Urinary bladder (tissue), 4 donors: Measurements from ENCODE around the gene LCN10. TPM values are rescaled to one million over a fixed set of nuclear protein-coding genes. Genes with fewer than 3 reads are reported as not detected.
"Not testable (repeated sequence)": the region's sequence is repeated elsewhere in the genome, so short reads cannot be mapped to it uniquely, and the experiment has no call there.

Experiments used
- DNase-seq: peaks from one replicate; pipeline ENCODE4 v3.0.0-alpha.2; 2015; ENCODE audit errors: extremely low spot score
- H3K27ac ChIP-seq: one replicate; pipeline ENCODE4 v1.5.1; 2013; ENCODE audit warnings: low read depth, mild to moderate bottlenecking, moderate library complexity
- H3K36me3 ChIP-seq: one replicate; pipeline ENCODE4 v1.6.1; 2013; ENCODE audit warnings: mild to moderate bottlenecking, moderate library complexity; ENCODE audit not compliant: insufficient read depth
- H3K4me1 ChIP-seq: one replicate; pipeline ENCODE4 v1.6.1; 2013; ENCODE audit warnings: mild to moderate bottlenecking, moderate library complexity; ENCODE audit not compliant: insufficient read depth
- H3K4me3 ChIP-seq: one replicate; pipeline ENCODE4 v1.5.1; 2013; ENCODE audit warnings: low read depth, low read length
- WGBS: extraction: QIAGEN DNeasy Blood & Tissue Kit; methylation state at CpG from one replicate; pipeline ENCODE4 v1.1.7; 2013; 5-methylcytosine and 5-hydroxymethylcytosine counted together
- polyA plus RNA-seq: library from polyadenylated mRNA; stranded (reverse); fragments of 200-250 nt; gene quantifications from one replicate; pipeline ENCODE4 v1.2.3, GENCODE V29; 2013
- total RNA-seq: library from RNA; depleted of rRNA; stranded (reverse); fragments of >200 nt; gene quantifications from one replicate; pipeline ENCODE4 v1.2.3, GENCODE V29; 2014
- donor health status: healthy with polysubstance abuse.
- donor health status: healthy.

Gene LCN10
- total and polyA plus RNA-seq, 2 donors: 11.3 TPM; not detected in 1

- no peak overlapping the region for H3K4me3 ChIP-seq
- H3K4me1 ChIP-seq: peaks cover 1% of the 10 kb centered on the region
- 84% methylated on average over 14 of the region's 14 CpGs for WGBS
- no peaks in the 10 kb centered on the region for H3K36me3 ChIP-seq
- no peak for DNase-seq
- H3K27ac ChIP-seq: no peak overlapping the region
These were observed 20.9 kb upstream of the LCN10 start for GRCh38 chr9:136763649-136764035.

DNA sequence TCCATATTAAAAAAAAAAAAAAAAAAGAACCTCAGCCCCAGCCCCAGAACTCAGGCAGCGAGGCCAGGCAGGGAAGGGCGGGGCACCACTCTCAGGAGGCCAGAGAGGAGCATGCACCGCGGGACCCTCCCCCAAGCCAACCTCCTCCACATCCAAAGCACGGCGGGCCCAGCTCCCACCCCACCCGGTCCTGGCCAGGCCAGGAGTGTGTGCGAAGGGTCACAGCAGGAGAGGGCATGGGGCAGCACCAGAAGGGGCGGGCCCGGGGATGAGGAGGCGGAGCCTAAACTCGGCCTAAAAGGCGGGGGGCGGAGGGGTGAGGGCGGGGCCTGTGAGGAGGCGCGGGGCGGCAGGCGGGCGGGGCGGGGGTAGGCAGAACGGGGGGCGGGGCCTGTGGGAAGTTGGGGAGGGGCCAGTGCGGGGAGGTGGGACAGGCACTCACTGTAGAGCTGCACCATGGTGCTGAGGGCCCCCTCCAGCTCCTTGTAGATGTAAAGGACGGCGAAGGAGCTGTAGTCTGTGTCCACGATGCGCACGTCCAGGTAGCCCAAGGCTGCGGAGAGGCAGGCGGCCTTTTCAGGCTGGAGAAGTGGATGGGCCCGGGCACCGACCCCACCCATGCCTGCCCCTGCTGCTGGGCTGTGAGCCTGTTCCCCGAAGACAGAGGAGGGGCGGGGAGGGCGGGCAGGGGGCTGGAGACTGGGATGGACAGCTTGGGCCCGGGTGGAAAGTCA is 20.3 kb upstream of the LCN10 start:
- WGBS: 21% methylated on average over 37 of the region's 37 CpGs
- DNase-seq: no peak
- Histone ChIP-seq H3K4me1 (peaks cover 1% of the 10 kb centered on the region), H3K27ac (no peak overlapping the region), H3K36me3 (no peaks in the 10 kb centered on the region), H3K4me3 (no peak overlapping the region)

- no peak for DNase-seq
- Histone ChIP-seq H3K4me3 (no peak overlapping the region), H3K4me1 (peaks cover 1% of the 10 kb centered on the region), H3K27ac (no peak overlapping the region), H3K36me3 (no peaks in the 10 kb centered on the region)
- WGBS: 85% methylated on average over 17 of the region's 17 CpGs
These were observed 19.5 kb upstream of the LCN10 start for GRCh38 chr9:136762221-136762691.

DNA sequence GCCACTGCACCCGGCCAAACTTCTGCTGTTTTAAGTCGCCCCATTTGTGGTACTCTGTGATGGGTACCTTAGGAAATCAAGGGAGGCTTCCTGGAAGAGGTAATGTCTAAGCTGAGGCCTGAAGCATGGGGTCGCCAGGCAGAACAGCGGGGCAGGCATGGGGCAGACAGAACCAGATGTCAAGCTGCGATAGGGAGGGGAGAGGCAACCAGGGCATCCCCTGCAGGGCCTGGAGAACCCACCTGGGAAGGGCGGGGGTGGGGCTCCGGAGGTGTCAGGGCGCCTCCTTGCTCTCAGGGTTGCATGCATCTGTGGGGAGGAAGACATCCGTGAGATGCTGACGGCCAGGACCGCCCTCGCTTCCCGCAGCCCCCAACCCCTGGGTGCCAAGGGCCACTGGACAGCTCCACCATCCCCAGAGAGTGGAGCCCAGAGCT is 18.8 kb upstream of the LCN10 start:
- no peak for DNase-seq
- H3K4me3 ChIP-seq: no peak overlapping the region
- whole genome bisulfite sequencing: 86% methylated on average over 13 of the region's 13 CpGs
- peaks cover 1% of the 10 kb centered on the region for H3K4me1 ChIP-seq
- H3K36me3 ChIP-seq: no peaks in the 10 kb centered on the region
- H3K27ac ChIP-seq: no peak overlapping the region

GRCh38 chr9:136760834-136761544 is 18.2 kb upstream of the LCN10 start:
- not testable (repeated sequence) for DNase-seq, H3K4me3 ChIP-seq, H3K4me1 ChIP-seq, H3K36me3 ChIP-seq, H3K27ac ChIP-seq
- WGBS: 41% methylated on average over 22 of the region's 22 CpGs

- Histone ChIP-seq H3K4me3 (no peak overlapping the region), H3K36me3 (no peaks in the 10 kb centered on the region), H3K4me1 (peaks cover 1% of the 10 kb centered on the region), H3K27ac (no peak overlapping the region)
- DNase-seq: no peak
- 75% methylated on average over 25 of the region's 25 CpGs for whole genome bisulfite sequencing
These were observed 17.7 kb upstream of the LCN10 start for GRCh38 chr9:136760424-136760823.

- Histone ChIP-seq H3K4me1 (peaks cover 1% of the 10 kb centered on the region), H3K4me3 (no peak overlapping the region), H3K27ac (no peak overlapping the region), H3K36me3 (no peaks in the 10 kb centered on the region)
- DNase-seq: no peak
- WGBS: 86% methylated on average over 27 of the region's 27 CpGs
These were observed 16.9 kb upstream of the LCN10 start for GRCh38 chr9:136759436-136760325.

DNA sequence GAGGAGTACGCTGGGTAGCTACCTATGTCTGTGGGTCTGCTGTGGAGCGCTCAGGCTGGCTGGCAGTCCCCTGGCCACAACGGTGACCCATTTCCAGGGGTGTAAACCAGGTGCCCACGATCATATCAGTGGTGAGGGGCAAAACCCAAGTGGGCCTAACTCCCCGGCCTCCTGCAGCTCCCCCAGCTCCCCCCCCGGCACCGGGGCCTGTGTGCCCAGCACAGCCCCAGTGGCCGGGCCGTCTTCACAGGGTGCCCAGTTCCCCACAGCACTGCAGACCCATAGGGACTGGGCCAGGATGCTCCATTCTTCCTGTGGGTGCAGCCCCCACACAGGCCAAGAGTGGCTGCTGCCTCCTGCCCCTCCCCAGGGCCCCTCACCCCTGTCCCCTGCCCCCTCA is 16.3 kb upstream of the LCN10 start:
- 80% methylated on average over 9 of the region's 9 CpGs for WGBS
- no peaks in the 10 kb centered on the region for H3K36me3 ChIP-seq
- no peak overlapping the region for H3K4me3 ChIP-seq
- no peak for DNase-seq
- no peak overlapping the region for H3K27ac ChIP-seq
- H3K4me1 ChIP-seq: peaks cover 1% of the 10 kb centered on the region

- Histone ChIP-seq H3K4me3 (no peak overlapping the region), H3K4me1 (no peaks in the 10 kb centered on the region), H3K27ac (no peak overlapping the region), H3K36me3 (no peaks in the 10 kb centered on the region)
- no peak for DNase-seq
- 82% methylated on average over 20 of the region's 20 CpGs for WGBS
These were observed 15.0 kb upstream of the LCN10 start for GRCh38 chr9:136757751-136758140.

- WGBS: 91% methylated on average over 20 of the region's 20 CpGs
- no peak overlapping the region for H3K27ac ChIP-seq
- no peaks in the 10 kb centered on the region for H3K36me3 ChIP-seq
- no peak for DNase-seq
- no peaks in the 10 kb centered on the region for H3K4me1 ChIP-seq
- H3K4me3 ChIP-seq: no peak overlapping the region
These were observed 14.6 kb upstream of the LCN10 start for GRCh38 chr9:136757328-136757727.

DNA sequence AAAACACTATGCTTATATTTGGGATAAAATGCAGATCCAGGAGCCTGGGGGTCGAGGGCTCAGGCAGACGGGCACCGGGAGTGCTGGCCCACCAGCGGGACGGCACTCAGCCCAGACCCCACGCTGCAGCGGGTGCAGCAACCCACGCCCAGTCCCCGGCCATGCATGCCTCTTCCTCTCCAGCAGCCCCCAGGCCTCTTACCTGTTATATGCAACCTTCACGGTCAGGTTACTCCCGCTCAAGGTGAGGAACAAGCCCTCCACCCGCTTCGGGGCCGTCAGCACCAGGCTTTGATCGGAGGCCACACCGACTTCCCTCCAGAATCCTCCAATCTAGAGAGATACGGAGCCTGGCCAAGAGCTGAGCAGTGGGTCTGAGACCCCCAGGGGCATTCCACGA is 14.1 kb upstream of the LCN10 start:
- no peak overlapping the region for H3K27ac ChIP-seq
- no peak overlapping the region for H3K4me3 ChIP-seq
- H3K4me1 ChIP-seq: no peaks in the 10 kb centered on the region
- WGBS: 90% methylated on average over 18 of the region's 18 CpGs
- no peaks in the 10 kb centered on the region for H3K36me3 ChIP-seq
- DNase-seq: no peak

DNA sequence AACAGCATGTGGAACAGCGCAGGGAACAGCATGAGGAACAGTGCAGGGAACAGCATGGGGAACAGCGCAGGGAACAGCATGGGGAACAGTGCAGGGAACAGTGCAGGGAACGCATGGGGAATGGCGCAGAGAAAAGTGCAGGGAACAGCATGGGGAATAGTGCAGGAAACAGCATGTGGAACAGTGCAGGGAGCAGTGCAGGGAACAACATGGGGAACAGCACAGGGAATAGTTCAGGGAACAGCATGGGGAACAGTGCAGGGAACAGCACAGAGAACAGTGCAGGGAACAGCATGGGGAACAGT is 13.3 kb upstream of the LCN10 start:
- Histone ChIP-seq H3K36me3 (no peaks in the 10 kb centered on the region), H3K4me1 (no peaks in the 10 kb centered on the region), H3K4me3 (no peak overlapping the region), H3K27ac (no peak overlapping the region)
- 97% methylated on average over 4 of the region's 4 CpGs for WGBS
- DNase-seq: no peak

DNA sequence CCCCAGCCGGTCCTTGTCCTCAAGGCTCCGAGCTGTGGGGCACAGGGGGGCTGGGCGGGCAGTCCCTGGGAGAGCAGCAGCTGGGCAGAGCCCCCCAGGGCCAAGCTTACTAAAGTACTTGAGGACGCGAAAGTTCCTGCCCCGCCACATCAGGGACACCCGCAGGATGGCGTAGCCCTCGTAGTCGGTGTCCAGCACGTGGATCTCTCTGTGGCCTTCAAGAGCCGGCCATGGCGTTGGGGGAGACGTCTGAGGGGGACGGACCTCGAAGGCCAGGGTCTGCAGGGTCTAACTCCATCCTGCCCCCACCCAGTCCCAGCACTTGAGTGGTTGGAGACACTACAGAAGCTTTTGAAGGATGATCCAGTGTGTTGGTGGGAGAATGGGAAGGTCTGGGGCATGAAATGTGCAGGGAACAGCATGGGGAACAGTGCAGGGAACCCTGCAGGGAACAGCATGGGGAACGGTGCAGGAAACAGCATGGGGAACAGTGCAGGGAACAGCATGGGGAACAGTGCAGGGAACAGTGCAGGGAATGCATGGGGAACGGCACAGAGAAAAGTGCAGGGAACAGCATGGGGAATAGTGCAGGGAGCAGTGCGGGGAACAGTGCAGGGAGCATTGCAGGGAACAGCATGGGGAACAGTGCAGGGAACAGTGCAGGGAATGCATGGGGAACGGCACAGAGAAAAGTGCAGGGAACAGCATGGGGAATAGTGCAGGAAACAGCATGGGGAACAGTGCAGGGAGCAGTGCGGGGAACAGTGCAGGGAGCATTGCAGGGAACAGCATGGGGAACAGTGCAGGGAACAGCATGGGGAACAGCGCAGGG is 12.8 kb upstream of the LCN10 start:
- not testable (repeated sequence) for H3K4me1 ChIP-seq, H3K27ac ChIP-seq, H3K36me3 ChIP-seq, H3K4me3 ChIP-seq, DNase-seq
- WGBS: 88% methylated on average over 22 of the region's 22 CpGs
